Measurements from ENCODE around the gene LRRC25. TPM values are rescaled to one million over a fixed set of nuclear protein-coding genes. Genes with fewer than 3 reads are reported as not detected.
"Not testable (repeated sequence)": the region's sequence is repeated elsewhere in the genome, so short reads cannot be mapped to it uniquely, and the experiment has no call there.

LRRC25 gene
- total RNA-seq, 1 donor from 2014 or later: not detected

DNA sequence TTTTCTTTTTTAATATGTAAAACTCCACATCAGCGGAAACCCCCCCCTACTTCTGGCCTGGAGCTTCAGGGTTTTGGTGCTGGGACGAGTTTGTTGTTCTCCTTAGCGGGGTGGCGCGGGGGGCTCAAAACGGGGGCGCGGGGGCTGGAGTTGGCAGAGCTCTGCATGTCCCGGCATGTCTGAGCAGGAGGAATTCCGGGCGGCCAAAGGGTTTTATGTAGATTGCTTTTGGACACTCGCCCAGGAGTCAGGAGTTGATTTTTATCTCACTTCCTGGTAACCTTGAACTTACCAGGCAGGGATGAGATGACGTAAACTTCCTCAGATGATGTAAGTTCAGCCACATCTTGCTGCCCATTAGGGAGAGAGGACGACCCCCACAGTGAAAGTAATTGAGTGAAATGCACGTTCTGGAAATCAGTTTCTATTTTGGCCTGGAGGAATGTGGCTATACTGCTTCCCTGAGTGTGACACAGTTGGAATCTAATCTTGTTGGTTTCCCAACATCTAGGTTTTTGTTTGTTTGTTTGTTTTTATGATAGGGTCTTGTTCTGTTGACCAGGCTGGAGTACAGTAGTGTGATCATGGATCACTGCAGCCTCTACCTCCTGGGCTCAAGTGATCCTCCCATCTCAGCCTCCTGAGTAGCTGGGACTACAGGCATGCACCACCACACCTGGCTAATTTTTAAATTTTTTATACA, 32.4 kb downstream of the LRRC25 start:
- TF ChIP-seq CTCF (IDR thresholded peaks at IDR 0.05; ENCODE audit: insufficient read depth, low read depth, low read length): no peak
- TF ChIP-seq EZH2 (IDR thresholded peaks at IDR 0.05; ENCODE audit: insufficient read depth, low read length): no peak
- Histone ChIP-seq H3K9ac (ENCODE audit: low read length) (peak overlapping the region; percentile 81), H3K27ac (ENCODE audit: low read depth, low read length) (peak overlapping the region; percentile 99), H3K9me3 (ENCODE audit: insufficient read depth, low read depth, low read length) (no peaks in the 10 kb centered on the region), H3K79me2 (ENCODE audit: insufficient read depth, low read length) (no peaks in the 10 kb centered on the region), H4K20me1 (ENCODE audit: insufficient read depth, low read length) (no peaks in the 10 kb centered on the region), H3K4me2 (ENCODE audit: low read length) (peak overlapping the region; percentile 43), H3K36me3 (ENCODE audit: insufficient read depth, low read length) (peaks cover 4% of the 10 kb centered on the region), H2AFZ (ENCODE audit: low read depth, low read length) (peak overlapping the region; percentile 50), H3K4me3 (ENCODE audit: insufficient read depth, low read depth, low read length) (no peak overlapping the region), H3K27me3 (ENCODE audit: insufficient read depth, low read length) (no peaks in the 10 kb centered on the region), H3K4me1 (ENCODE audit: insufficient read depth, low read length) (peaks cover 23% of the 10 kb centered on the region)
- Mint-ChIP-seq H3K9me3 (ENCODE audit: unreplicated experiment) (peaks cover 3% of the 10 kb centered on the region), H3K27ac (ENCODE audit: unreplicated experiment) (peak overlapping the region; percentile 98), H3K36me3 (ENCODE audit: low read depth, unreplicated experiment) (peaks cover 10% of the 10 kb centered on the region), H3K4me3 (ENCODE audit: unreplicated experiment) (peak overlapping the region; percentile 40), H3K4me1 (ENCODE audit: low read depth, unreplicated experiment) (peaks cover 11% of the 10 kb centered on the region), H3K27me3 (ENCODE audit: low read depth, unreplicated experiment) (no peaks in the 10 kb centered on the region)
- DNase-seq (ENCODE audit: low read depth): peak; percentile 100
- FAIRE-seq: peak; percentile 50

GRCh38 chr19:18364277-18364825, 33.1 kb downstream of the LRRC25 start:
- H3K4me3 Mint-ChIP-seq (ENCODE audit: unreplicated experiment): peak overlapping the region; percentile 40

GRCh38 chr19:18363787-18364186, 33.6 kb downstream of the LRRC25 start:
- TF ChIP-seq EZH2 (IDR thresholded peaks at IDR 0.05; ENCODE audit: insufficient read depth, low read length): no peak
- TF ChIP-seq CTCF (IDR thresholded peaks at IDR 0.05; ENCODE audit: insufficient read depth, low read depth, low read length): no peak
- Histone ChIP-seq H2AFZ (ENCODE audit: low read depth, low read length) (no peak overlapping the region), H3K9me3 (ENCODE audit: insufficient read depth, low read depth, low read length) (no peaks in the 10 kb centered on the region), H3K4me3 (ENCODE audit: insufficient read depth, low read depth, low read length) (no peak overlapping the region), H3K27ac (ENCODE audit: low read depth, low read length) (peak overlapping the region; percentile 99), H3K9ac (ENCODE audit: low read length) (peak overlapping the region; percentile 81), H3K36me3 (ENCODE audit: insufficient read depth, low read length) (peaks cover 4% of the 10 kb centered on the region), H3K4me1 (ENCODE audit: insufficient read depth, low read length) (peaks cover 23% of the 10 kb centered on the region), H3K79me2 (ENCODE audit: insufficient read depth, low read length) (no peaks in the 10 kb centered on the region), H3K4me2 (ENCODE audit: low read length) (no peak overlapping the region), H3K27me3 (ENCODE audit: insufficient read depth, low read length) (no peaks in the 10 kb centered on the region), H4K20me1 (ENCODE audit: insufficient read depth, low read length) (no peaks in the 10 kb centered on the region)
- H3K27ac Mint-ChIP-seq (ENCODE audit: unreplicated experiment): peak overlapping the region; percentile 98
- FAIRE-seq (no peak), DNase-seq (ENCODE audit: low read depth) (no peak)
- peaks cover 3% of the 10 kb centered on the region for H3K9me3 Mint-ChIP-seq (ENCODE audit: unreplicated experiment)
- peaks cover 7% of the 10 kb centered on the region for H3K4me1 Mint-ChIP-seq (ENCODE audit: low read depth, unreplicated experiment)
- H3K36me3 Mint-ChIP-seq (ENCODE audit: low read depth, unreplicated experiment): peaks cover 14% of the 10 kb centered on the region
- H3K27me3 Mint-ChIP-seq (ENCODE audit: low read depth, unreplicated experiment): no peaks in the 10 kb centered on the region
- no peak overlapping the region for H3K4me3 Mint-ChIP-seq (ENCODE audit: unreplicated experiment)

More at GRCh38 chr19:18364277-18364825, 33.1 kb downstream of the LRRC25 start:
- H2AFZ ChIP-seq (ENCODE audit: low read depth, low read length): peak overlapping the region; percentile 50
- H3K4me1 Mint-ChIP-seq (ENCODE audit: low read depth, unreplicated experiment); H3K36me3 Mint-ChIP-seq (ENCODE audit: low read depth, unreplicated experiment); H3K4me3 ChIP-seq (ENCODE audit: insufficient read depth, low read depth, low read length); H3K27me3 ChIP-seq (ENCODE audit: insufficient read depth, low read length); H3K9me3 ChIP-seq (ENCODE audit: insufficient read depth, low read depth, low read length); H4K20me1 ChIP-seq (ENCODE audit: insufficient read depth, low read length); H3K9me3 Mint-ChIP-seq (ENCODE audit: unreplicated experiment); DNase-seq (ENCODE audit: low read depth); H3K27me3 Mint-ChIP-seq (ENCODE audit: low read depth, unreplicated experiment); H3K79me2 ChIP-seq (ENCODE audit: insufficient read depth, low read length); FAIRE-seq; H3K36me3 ChIP-seq (ENCODE audit: insufficient read depth, low read length): not testable (repeated sequence)
- H3K27ac Mint-ChIP-seq (ENCODE audit: unreplicated experiment): peak overlapping the region; percentile 98
- peak overlapping the region; percentile 99 for H3K27ac ChIP-seq (ENCODE audit: low read depth, low read length)
- peaks cover 23% of the 10 kb centered on the region for H3K4me1 ChIP-seq (ENCODE audit: insufficient read depth, low read length)
- H3K9ac ChIP-seq (ENCODE audit: low read length): peak overlapping the region; percentile 81
- H3K4me2 ChIP-seq (ENCODE audit: low read length): peak overlapping the region; percentile 43

Data from astrocyte (in vitro differentiated cells and primary cell).